K562 (cell line): ENCODE results near the gene DNASE2. TPM values are rescaled to one million over a fixed set of nuclear protein-coding genes. Genes with fewer than 3 reads are reported as not detected.

Experiments used
- ARID3B ChIP-seq: fragments of 250-450 bp; sonication (Bioruptor Pico); IDR thresholded peaks from 2 replicates; pipeline ENCODE4 v1.4.0; 2020; ENCODE audit warnings: borderline replicate concordance
- ARID4B ChIP-seq: sonication (generic); formaldehyde crosslinking; IDR thresholded peaks from 2 replicates; pipeline ENCODE4 v1.8.0; 2022; ENCODE audit warnings: mild to moderate bottlenecking, missing genetic modification reagents
- CAMTA2 ChIP-seq: fragments of 250-450 bp; sonication (Bioruptor Pico); conservative IDR thresholded peaks from 2 replicates; pipeline ENCODE4 v1.5.1; 2022
- KLF10 ChIP-seq: fragments of 250-450 bp; sonication (Bioruptor Pico); IDR thresholded peaks from 2 replicates; pipeline ENCODE4 v1.6.1; 2021; ENCODE audit warnings: matching md5 sums
- NCOA6 ChIP-seq: fragments of 450-650 bp; IDR thresholded peaks from 2 replicates; pipeline ENCODE4 v1.6.1; 2017; ENCODE audit warnings: mild to moderate bottlenecking
- PTTG1 ChIP-seq: fragments of 450-650 bp; IDR thresholded peaks from 2 replicates; pipeline ENCODE4 v1.6.1; 2016; ENCODE audit warnings: low read depth, mild to moderate bottlenecking, missing genetic modification characterization, missing compliant biosample characterization
- RCOR1 ChIP-seq, 2 experiments: IDR thresholded peaks; 2 replicates each; pipeline ENCODE4 v1.6.1; 2012; ENCODE audit warnings: low read depth in 2 of 2, low read length in 2 of 2, borderline replicate concordance in 1 of 2, improper control_type of control experiment in 1 of 2
- SRF ChIP-seq, 2 experiments: fragments of 250-450, 450-650 bp in 1 of 2; sonication (Bioruptor Pico) in 1 of 2; sonication (generic) in 1 of 2; formaldehyde crosslinking; IDR thresholded peaks; 2 replicates each; pipeline versions ENCODE4 v1.5.0 to v1.5.1; 2020 to 2022; ENCODE audit warnings: mild to moderate bottlenecking in 1 of 2, missing genetic modification reagents in 1 of 2
- STAG1 ChIP-seq: sonication (generic); formaldehyde crosslinking; IDR thresholded peaks from 2 replicates; pipeline ENCODE4 v1.5.0; 2020; ENCODE audit warnings: missing genetic modification reagents, borderline replicate concordance
- THRAP3 ChIP-seq: fragments of 450-650 bp; IDR thresholded peaks from 2 replicates; pipeline ENCODE4 v1.6.1; 2016; ENCODE audit warnings: mild to moderate bottlenecking, inconsistent platforms, borderline replicate concordance
- TSHZ1 ChIP-seq: fragments of 250-450 bp; sonication (Bioruptor Pico); IDR thresholded peaks from 2 replicates; pipeline ENCODE4 v1.4.0; 2020; ENCODE audit warnings: mild to moderate bottlenecking, moderate library complexity
- ZNF140 ChIP-seq: fragments of 250-450 bp; sonication (Bioruptor Pico); IDR thresholded peaks from 2 replicates; pipeline ENCODE4 v1.8.0; 2021; ENCODE audit warnings: moderate library complexity, mild to moderate bottlenecking, inconsistent platforms
- ZNF408 ChIP-seq: fragments of 250-450 bp; sonication (Bioruptor Pico); IDR thresholded peaks from 2 replicates; pipeline ENCODE4 v1.4.0; 2020; ENCODE audit warnings: low read depth, mild to moderate bottlenecking, moderate library complexity
- ZNF444 ChIP-seq: fragments of 250-450 bp; sonication (Bioruptor Pico); IDR thresholded peaks from 2 replicates; pipeline ENCODE4 v1.4.0; 2020; ENCODE audit warnings: mild to moderate bottlenecking, moderate library complexity
- ZNF707 ChIP-seq: fragments of 250-450 bp; sonication (Bioruptor Pico); conservative IDR thresholded peaks from 2 replicates; pipeline ENCODE4 v1.8.0; 2022; ENCODE audit warnings: inconsistent platforms, mild to moderate bottlenecking, moderate library complexity
- polyA plus RNA-seq, 8 experiments: library from polyadenylated mRNA; depleted of rRNA in 4 of 8; stranded (reverse) in 5 of 8; unstranded in 3 of 8; fragments of >200 nt; fragmentation: Nextera tagmentation in 2 of 8; fragmentation: Illumina TruSeq in 1 of 8; extraction: Ambion mirVana in 2 of 8; extraction: Trizol in 1 of 8; gene quantifications; 2 replicates each; pipeline versions ENCODE4 v1.2.1 to v1.2.3, GENCODE V29; 2011 to 2014; ENCODE audit warnings: inconsistent platforms in 1 of 8, missing spikeins in 1 of 8
- total RNA-seq, 7 experiments: library from RNA; depleted of rRNA in 6 of 7; stranded (reverse); fragments of >200 nt in 6 of 7; fragmentation: Illumina TruSeq in 2 of 7; extraction: Trizol in 2 of 7; gene quantifications; 2 replicates each; pipeline versions ENCODE4 v1.2.1 to v1.2.3, GENCODE V29; 2011 to 2021; ENCODE audit warnings: low replicate concordance in 1 of 7
- TF ChIP-seq, protein P1 (sequence below): fragments of 450-650 bp; IDR thresholded peaks from 2 replicates; pipeline ENCODE4 v1.6.1; 2016

DNASE2 gene
- total and polyA plus RNA-seq, 9 of the 15 experiments (the other 6 are each of a cell fraction or from before 2014, with no cell fraction given) = 4.4 to 27.0 (median 20.2) TPM

DNA sequence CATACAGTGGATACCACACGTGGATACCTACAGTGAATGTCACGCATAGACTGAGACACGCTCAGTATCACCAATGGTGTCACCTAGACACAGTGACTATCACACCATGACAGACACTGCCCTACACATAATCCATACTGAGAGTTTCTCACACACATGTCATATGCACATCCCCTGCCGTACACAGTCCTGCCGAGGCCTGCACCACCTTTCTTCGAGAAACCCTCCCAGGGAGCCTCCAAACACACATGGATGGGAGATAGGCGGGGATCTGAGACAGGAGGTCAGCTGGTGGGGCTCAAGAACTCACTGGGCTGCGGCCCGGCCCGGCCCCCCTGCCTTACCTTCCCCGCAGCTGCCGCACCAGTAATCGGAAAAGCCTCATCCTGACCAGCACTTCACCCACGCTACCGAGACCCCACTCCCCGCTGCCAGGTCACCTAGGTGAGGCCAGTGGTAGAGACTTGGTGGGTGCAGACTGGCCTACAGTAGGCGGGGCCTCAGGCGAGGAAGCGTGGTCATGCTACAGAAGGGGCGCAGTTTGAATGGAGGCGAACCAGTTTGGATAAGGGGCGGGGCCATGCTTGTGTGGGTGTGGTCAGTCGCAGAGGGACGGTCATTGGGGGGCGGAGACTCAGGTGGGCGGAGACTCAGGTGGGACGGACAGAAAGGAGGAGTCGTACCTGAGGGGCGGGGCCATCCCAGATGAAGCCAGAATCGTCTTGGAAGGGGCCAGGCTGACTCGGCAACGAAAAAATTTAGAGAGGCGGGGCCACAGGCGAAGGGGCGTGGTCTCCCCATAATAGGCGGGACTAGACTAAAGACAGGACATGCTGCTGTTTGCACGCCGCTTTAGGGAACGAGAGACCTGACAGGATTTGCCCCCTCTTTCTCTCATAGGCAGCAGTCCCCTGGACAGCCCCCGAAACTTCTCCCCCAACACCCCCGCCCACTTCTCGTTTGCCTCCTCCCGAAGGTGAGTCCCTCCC, 40.9 kb downstream of the DNASE2 start (continued):
- TF ChIP-seq, protein P1, sequence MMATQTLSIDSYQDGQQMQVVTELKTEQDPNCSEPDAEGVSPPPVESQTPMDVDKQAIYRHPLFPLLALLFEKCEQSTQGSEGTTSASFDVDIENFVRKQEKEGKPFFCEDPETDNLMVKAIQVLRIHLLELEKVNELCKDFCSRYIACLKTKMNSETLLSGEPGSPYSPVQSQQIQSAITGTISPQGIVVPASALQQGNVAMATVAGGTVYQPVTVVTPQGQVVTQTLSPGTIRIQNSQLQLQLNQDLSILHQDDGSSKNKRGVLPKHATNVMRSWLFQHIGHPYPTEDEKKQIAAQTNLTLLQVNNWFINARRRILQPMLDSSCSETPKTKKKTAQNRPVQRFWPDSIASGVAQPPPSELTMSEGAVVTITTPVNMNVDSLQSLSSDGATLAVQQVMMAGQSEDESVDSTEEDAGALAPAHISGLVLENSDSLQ = peak; percentile 84
- TF ChIP-seq ARID4B (CRISPR knock-in tag) (no peak; the same call in 1 of the 2 replicates), STAG1 (no peak), ZNF408 (CRISPR knock-in tag) (no peak), NCOA6 (no peak), ARID3B (no peak), ZNF707 (CRISPR knock-in tag) (no peak), CAMTA2 (CRISPR knock-in tag) (no peak), PTTG1 (tag) (no peak), RCOR1 (IDR thresholded peaks at IDR 0.05; ENCODE audit: borderline replicate concordance in 1 of 2, low read depth in 2 of 2, low read length in 2 of 2) (no peak), ZNF140 (no peak), TSHZ1 (CRISPR knock-in tag) (no peak), SRF (CRISPR knock-in tag; IDR thresholded peaks at IDR 0.05) (peak in 1 of 2 experiments; percentile 82; a peak in 1 of 4 replicates), THRAP3 (no peak), ZNF444 (CRISPR knock-in tag) (no peak), KLF10 (CRISPR knock-in tag) (no peak)
